Glutamatergic neuron (in vitro differentiated cells): ENCODE results near the gene NRTN. TPM values are rescaled to one million over a fixed set of nuclear protein-coding genes. Genes with fewer than 3 reads are reported as not detected.

Source experiments
- DNase-seq: peaks from one replicate; pipeline ENCODE4 v3.0.0; 2022
- H3K27ac Mint-ChIP-seq: one replicate; pipeline ENCODE4 v1.8.0; 2020; ENCODE audit warnings: mild to moderate bottlenecking, mixed read lengths, inconsistent platforms; ENCODE audit not compliant: unreplicated experiment
- H3K27me3 Mint-ChIP-seq: one replicate; pipeline ENCODE4 v1.8.0; 2020; ENCODE audit warnings: mild to moderate bottlenecking, moderate library complexity, mixed read lengths, inconsistent platforms; ENCODE audit not compliant: unreplicated experiment
- H3K36me3 Mint-ChIP-seq: one replicate; pipeline ENCODE4 v1.8.0; 2020; ENCODE audit warnings: mild to moderate bottlenecking, mixed read lengths, inconsistent platforms; ENCODE audit not compliant: unreplicated experiment
- H3K4me1 Mint-ChIP-seq: one replicate; pipeline ENCODE4 v1.8.0; 2020; ENCODE audit warnings: mild to moderate bottlenecking, low read depth, mixed read lengths, inconsistent platforms; ENCODE audit not compliant: unreplicated experiment
- H3K4me3 Mint-ChIP-seq: one replicate; pipeline ENCODE4 v1.8.0; 2020; ENCODE audit warnings: mild to moderate bottlenecking, mixed read lengths, inconsistent platforms; ENCODE audit not compliant: unreplicated experiment
- H3K9me3 Mint-ChIP-seq: one replicate; pipeline ENCODE4 v1.8.0; 2020; ENCODE audit warnings: mild to moderate bottlenecking, moderate library complexity, mixed read lengths, inconsistent platforms; ENCODE audit not compliant: unreplicated experiment
- total RNA-seq: library from RNA; stranded (reverse); fragmentation: NEBNext Ultra II Directional; extraction: Animal tissue kit (Norgen Biotek cat#: 25700); gene quantifications from one replicate; pipeline ENCODE4 v1.2.1, GENCODE V29; 2021; ENCODE audit not compliant: unreplicated experiment
- TF ChIP-seq, protein P1 (sequence below): fragments of 200-600 bp; sonication (generic); IDR thresholded peaks from one replicate; pipeline ENCODE4 v1.5.0; 2021; ENCODE audit not compliant: partially characterized antibody, unreplicated experiment

Gene NRTN
- total RNA-seq, 1 donor from 2014 or later: 1.2 TPM

GRCh38 chr19:5786593-5787408 is 18.1 kb upstream of the NRTN start:
- TF ChIP-seq, protein P1, sequence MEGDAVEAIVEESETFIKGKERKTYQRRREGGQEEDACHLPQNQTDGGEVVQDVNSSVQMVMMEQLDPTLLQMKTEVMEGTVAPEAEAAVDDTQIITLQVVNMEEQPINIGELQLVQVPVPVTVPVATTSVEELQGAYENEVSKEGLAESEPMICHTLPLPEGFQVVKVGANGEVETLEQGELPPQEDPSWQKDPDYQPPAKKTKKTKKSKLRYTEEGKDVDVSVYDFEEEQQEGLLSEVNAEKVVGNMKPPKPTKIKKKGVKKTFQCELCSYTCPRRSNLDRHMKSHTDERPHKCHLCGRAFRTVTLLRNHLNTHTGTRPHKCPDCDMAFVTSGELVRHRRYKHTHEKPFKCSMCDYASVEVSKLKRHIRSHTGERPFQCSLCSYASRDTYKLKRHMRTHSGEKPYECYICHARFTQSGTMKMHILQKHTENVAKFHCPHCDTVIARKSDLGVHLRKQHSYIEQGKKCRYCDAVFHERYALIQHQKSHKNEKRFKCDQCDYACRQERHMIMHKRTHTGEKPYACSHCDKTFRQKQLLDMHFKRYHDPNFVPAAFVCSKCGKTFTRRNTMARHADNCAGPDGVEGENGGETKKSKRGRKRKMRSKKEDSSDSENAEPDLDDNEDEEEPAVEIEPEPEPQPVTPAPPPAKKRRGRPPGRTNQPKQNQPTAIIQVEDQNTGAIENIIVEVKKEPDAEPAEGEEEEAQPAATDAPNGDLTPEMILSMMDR: no peak
- Mint-ChIP-seq H3K9me3 (peaks cover 11% of the 10 kb centered on the region), H3K27ac (no peak overlapping the region), H3K4me1 (peaks cover 5% of the 10 kb centered on the region), H3K4me3 (no peak overlapping the region), H3K36me3 (peaks cover 5% of the 10 kb centered on the region), H3K27me3 (peaks cover 12% of the 10 kb centered on the region)
- no peak for DNase-seq

GRCh38 chr19:5787409-5788182 is 17.3 kb upstream of the NRTN start:
- DNase-seq: no peak
- H3K27me3 Mint-ChIP-seq: peaks cover 12% of the 10 kb centered on the region
- TF ChIP-seq, protein P1: no peak
- H3K4me1 Mint-ChIP-seq: peaks cover 5% of the 10 kb centered on the region
- no peak overlapping the region for H3K27ac Mint-ChIP-seq
- H3K9me3 Mint-ChIP-seq: peaks cover 12% of the 10 kb centered on the region
- H3K4me3 Mint-ChIP-seq: no peak overlapping the region
- peaks cover 5% of the 10 kb centered on the region for H3K36me3 Mint-ChIP-seq

DNA sequence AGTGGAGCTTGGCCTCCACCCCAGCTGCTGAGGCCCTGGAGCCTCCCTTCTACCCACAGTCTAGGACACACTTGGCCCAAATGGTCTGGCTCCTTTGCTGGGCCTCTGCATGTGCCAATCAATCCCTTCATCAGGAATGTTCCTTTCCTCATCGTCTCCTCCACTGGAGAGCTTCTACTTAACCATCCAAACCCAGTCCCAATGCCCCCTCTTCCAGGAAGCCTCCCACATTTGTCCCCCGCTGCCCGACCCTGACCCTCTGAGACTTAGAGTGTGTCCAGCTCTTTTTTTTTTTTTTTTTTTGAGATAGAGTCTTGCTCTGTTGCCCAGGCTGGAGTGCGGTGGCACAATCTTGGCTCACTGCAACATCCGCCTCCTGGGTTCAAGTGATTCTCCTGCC is 16.4 kb upstream of the NRTN start:
- H3K36me3 Mint-ChIP-seq: peaks cover 5% of the 10 kb centered on the region
- H3K4me1 Mint-ChIP-seq: peaks cover 5% of the 10 kb centered on the region
- H3K9me3 Mint-ChIP-seq: peaks cover 12% of the 10 kb centered on the region
- no peak for DNase-seq
- TF ChIP-seq, protein P1: no peak
- no peak overlapping the region for H3K4me3 Mint-ChIP-seq
- H3K27me3 Mint-ChIP-seq: peaks cover 15% of the 10 kb centered on the region
- H3K27ac Mint-ChIP-seq: no peak overlapping the region

- Mint-ChIP-seq H3K36me3 (peaks cover 5% of the 10 kb centered on the region), H3K27me3 (peaks cover 15% of the 10 kb centered on the region)
Measured at GRCh38 chr19:5789351-5789761, 15.5 kb upstream of the NRTN start.

More at GRCh38 chr19:5789351-5789761, 15.5 kb upstream of the NRTN start:
- Mint-ChIP-seq H3K4me3 (no peak overlapping the region), H3K4me1 (peaks cover 5% of the 10 kb centered on the region), H3K9me3 (peaks cover 12% of the 10 kb centered on the region), H3K27ac (no peak overlapping the region)
- TF ChIP-seq, protein P1: no peak
- no peak for DNase-seq
